Measurements from ENCODE around the gene RPL37A. TPM values are rescaled to one million over a fixed set of nuclear protein-coding genes. Genes with fewer than 3 reads are reported as not detected.

Gene RPL37A
- total and polyA plus RNA-seq, 9 of the 15 experiments (the other 6 are each of a cell fraction or from before 2014, with no cell fraction given) = 1,938 to 3,349 (median 2,436) TPM

GRCh38 chr2:216486708-216487107 lies 11.9 kb upstream of the RPL37A start (continued):
- no peak for TF ChIP-seq FOXP1 (CRISPR knock-in tag; IDR thresholded peaks at IDR 0.05)
- TF ChIP-seq MBD2 (IDR thresholded peaks at IDR 0.05; ENCODE audit: borderline replicate concordance, low read depth) = no peak

GRCh38 chr2:216490061-216490460 lies 8.6 kb upstream of the RPL37A start:
- ATAC-seq = no peak
- no peak overlapping the region for H3K4me2 ChIP-seq (ENCODE audit: insufficient read depth, low read length)
- H3K27me3 ChIP-seq (ENCODE audit: control insufficient read depth in 2 of 2, insufficient read depth in 2 of 2, low read length in 2 of 2) = no peaks in the 10 kb centered on the region
- H3K4me1 ChIP-seq (replicated peaks in 1 of 2; ENCODE audit: control insufficient read depth in 2 of 2, insufficient read depth in 2 of 2, low read length in 2 of 2) = no peaks in the 10 kb centered on the region; a peak in 3 of 5 replicates
- H3K4me3 ChIP-seq = no peak overlapping the region
- DNase-seq (ENCODE audit: extremely low read depth in 1 of 4, low spot score in 3 of 4) = no peak
- intact Hi-C loops (cut with micrococcal nuclease) (no loop called here), in situ Hi-C loops (cut with MboI) (no loop called here)
- H3K9ac ChIP-seq (ENCODE audit: insufficient read depth in 1 of 2, low read depth in 2 of 2, low read length in 2 of 2) = no peak overlapping the region
- BruUV-seq (replicated peaks) = no TSS peak
- 0% methylated on average over 1 of the region's 1 CpG for WGBS (ENCODE audit: insufficient coverage, low coverage, missing lambda C conversion rate)
- no peaks in the 10 kb centered on the region for H3K79me2 ChIP-seq (ENCODE audit: control insufficient read depth, insufficient read depth, low read length)
- POLR2A ChIA-PET = no interaction called here
- no peak for FAIRE-seq
- CTCF ChIA-PET (ENCODE audit: low intra/inter-chr PET ratio) = no interaction called here
- no peaks in the 10 kb centered on the region for H3K36me3 ChIP-seq (ENCODE audit: control insufficient read depth, insufficient read depth, low read length)
- no peaks in the 10 kb centered on the region for H4K20me1 ChIP-seq (replicated peaks; ENCODE audit: control insufficient read depth, insufficient read depth, low read length)
- H3K9me1 ChIP-seq (ENCODE audit: control insufficient read depth, insufficient read depth, low read length) = no peaks in the 10 kb centered on the region
- no peak overlapping the region for H2AFZ ChIP-seq (ENCODE audit: low read depth, low read length)
- TF ChIP-seq FOSL1 (tag; conservative IDR thresholded peaks at IDR 0.05) (peak; percentile 54), ARID1B (IDR thresholded peaks at IDR 0.05) (peak; percentile 20; the same call in 1 of the 2 replicates), ZNF717 (CRISPR knock-in tag; IDR thresholded peaks at IDR 0.05) (no peak), REST (IDR thresholded peaks at IDR 0.05; ENCODE audit: borderline replicate concordance) (no peak), REST (CRISPR knock-in tag; IDR thresholded peaks at IDR 0.05; ENCODE audit: low read depth) (no peak)
- TF ChIP-seq, protein P1, sequence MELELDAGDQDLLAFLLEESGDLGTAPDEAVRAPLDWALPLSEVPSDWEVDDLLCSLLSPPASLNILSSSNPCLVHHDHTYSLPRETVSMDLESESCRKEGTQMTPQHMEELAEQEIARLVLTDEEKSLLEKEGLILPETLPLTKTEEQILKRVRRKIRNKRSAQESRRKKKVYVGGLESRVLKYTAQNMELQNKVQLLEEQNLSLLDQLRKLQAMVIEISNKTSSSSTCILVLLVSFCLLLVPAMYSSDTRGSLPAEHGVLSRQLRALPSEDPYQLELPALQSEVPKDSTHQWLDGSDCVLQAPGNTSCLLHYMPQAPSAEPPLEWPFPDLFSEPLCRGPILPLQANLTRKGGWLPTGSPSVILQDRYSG (tag; conservative IDR thresholded peaks at IDR 0.05; ENCODE audit: low read depth) = no peak
- H3K27ac ChIP-seq (ENCODE audit: extremely low read depth, low read depth, low read length) = no peak overlapping the region
- no peaks in the 10 kb centered on the region for H3K9me3 ChIP-seq (replicated peaks; ENCODE audit: control insufficient read depth, insufficient read depth, low read depth, low read length)
